ENCODE results near the gene SHC2. TPM values are rescaled to one million over a fixed set of nuclear protein-coding genes. Genes with fewer than 3 reads are reported as not detected.
"Not testable (repeated sequence)": the region's sequence is repeated elsewhere in the genome, so short reads cannot be mapped to it uniquely, and the experiment has no call there.

Gene SHC2
- polyA plus RNA-seq, 6 donors from 2014 or later = 0.20 TPM; not detected in 5

DNA sequence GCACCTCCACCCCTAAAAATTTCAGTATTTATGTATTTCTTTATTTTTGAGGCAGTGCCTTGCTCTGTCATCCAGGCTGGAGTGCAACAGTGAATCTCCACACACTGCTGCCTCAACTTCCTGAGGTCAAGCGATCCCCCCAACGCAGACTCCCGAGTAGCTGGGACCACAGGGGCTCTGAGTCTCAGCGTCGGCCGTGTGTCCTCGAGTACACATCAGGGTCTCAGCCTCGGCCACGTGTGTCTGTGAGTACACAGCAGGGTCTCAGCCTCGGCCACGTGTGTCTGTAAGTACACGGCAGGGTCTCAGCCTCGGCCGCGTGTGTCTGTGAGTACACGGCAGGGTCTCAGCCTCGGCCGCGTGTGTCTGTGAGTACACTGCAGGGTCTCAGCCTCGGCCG lies 73.1 kb downstream of the SHC2 start:
- no peak for DNase-seq
- Mint-ChIP-seq H3K4me3 (no peak overlapping the region), H3K9me3 (peaks cover 2 to 11% (median 5%) of the 10 kb centered on the region in 7 donors), H3K27ac (no peak overlapping the region), H3K4me1 (peaks cover 6 to 7% (median 6%) of the 10 kb centered on the region in 3 donors), H3K36me3 (peaks cover 0 to 10% of the 10 kb centered on the region in 2 donors), H3K27me3 (peaks cover 8 to 43% (median 28%) of the 10 kb centered on the region in 3 donors)
- ATAC-seq (ENCODE audit: low read depth in 2 of 2) = no peak

DNA sequence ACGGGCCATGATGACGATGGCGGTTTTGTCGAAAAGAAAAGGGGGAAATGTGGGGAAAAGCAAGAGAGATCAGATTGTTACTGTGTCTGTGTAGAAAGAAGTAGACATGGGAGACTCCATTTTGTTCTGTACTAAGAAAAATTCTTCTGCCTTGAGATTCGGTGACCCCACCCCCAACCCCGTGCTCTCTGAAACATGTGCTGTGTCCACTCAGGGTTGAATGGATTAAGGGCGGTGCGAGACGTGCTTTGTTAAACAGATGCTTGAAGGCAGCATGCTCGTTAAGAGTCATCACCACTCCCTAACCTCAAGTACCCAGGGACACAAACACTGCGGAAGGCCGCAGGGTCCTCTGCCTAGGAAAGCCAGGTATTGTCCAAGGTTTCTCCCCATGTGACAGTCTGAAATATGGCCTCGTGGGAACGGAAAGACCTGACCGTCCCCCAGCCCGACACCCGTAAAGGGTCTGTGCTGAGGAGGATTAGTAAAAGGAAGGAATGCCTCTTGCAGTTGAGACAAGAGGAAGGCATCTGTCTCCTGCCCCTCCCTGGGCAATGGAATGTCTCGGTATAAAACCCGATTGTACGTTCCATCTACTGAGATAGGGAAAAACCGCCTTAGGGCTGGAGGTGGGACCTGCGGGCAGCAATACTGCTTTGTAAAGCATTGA lies 74.1 kb downstream of the SHC2 start:
- not testable (repeated sequence) for H3K4me3 Mint-ChIP-seq; ATAC-seq (ENCODE audit: low read depth in 2 of 2); DNase-seq; H3K27ac Mint-ChIP-seq
- Mint-ChIP-seq H3K36me3 (peaks cover 0 to 14% of the 10 kb centered on the region in 2 donors), H3K27me3 (peaks cover 8 to 43% (median 32%) of the 10 kb centered on the region in 3 donors), H3K4me1 (peaks cover 10 to 14% (median 10%) of the 10 kb centered on the region in 3 donors), H3K9me3 (peaks cover 2 to 13% (median 8%) of the 10 kb centered on the region in 7 donors)

GRCh38 chr19:386189-386588 lies 74.6 kb downstream of the SHC2 start:
- H3K36me3 Mint-ChIP-seq = peaks cover 0 to 14% of the 10 kb centered on the region in 2 donors
- H3K27me3 Mint-ChIP-seq = peaks cover 8 to 43% (median 32%) of the 10 kb centered on the region in 3 donors
- H3K9me3 Mint-ChIP-seq = peaks cover 2 to 13% (median 8%) of the 10 kb centered on the region in 7 donors
- peaks cover 10 to 14% (median 10%) of the 10 kb centered on the region in 3 donors for H3K4me1 Mint-ChIP-seq
- H3K27ac Mint-ChIP-seq; H3K4me3 Mint-ChIP-seq; DNase-seq; ATAC-seq (ENCODE audit: low read depth in 2 of 2): not testable (repeated sequence)

DNA sequence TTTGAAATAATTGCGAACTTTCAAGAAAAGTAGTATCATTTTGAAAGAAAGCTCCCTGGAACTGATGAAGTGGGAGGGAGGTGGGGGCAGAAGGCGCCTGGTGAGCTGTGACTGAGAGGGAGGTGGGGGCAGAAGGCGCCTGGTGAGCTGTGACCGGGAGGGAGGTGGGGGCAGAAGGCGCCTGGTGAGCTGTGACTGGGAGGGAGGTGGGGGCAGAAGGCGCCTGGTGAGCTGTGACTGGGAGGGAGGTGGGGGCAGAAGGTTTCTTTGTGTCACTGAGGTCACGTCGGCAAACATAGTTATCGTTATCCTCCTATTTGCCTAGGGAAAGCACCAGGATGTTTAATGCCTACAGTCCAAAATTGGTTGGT lies 76.0 kb downstream of the SHC2 start:
- H3K4me3 Mint-ChIP-seq = no peak overlapping the region
- H3K9me3 Mint-ChIP-seq = peaks cover 4 to 13% (median 8%) of the 10 kb centered on the region in 7 donors
- peaks cover 10 to 17% (median 13%) of the 10 kb centered on the region in 3 donors for H3K4me1 Mint-ChIP-seq
- peaks cover 0 to 14% of the 10 kb centered on the region in 2 donors for H3K36me3 Mint-ChIP-seq
- H3K27me3 Mint-ChIP-seq = peaks cover 8 to 43% (median 32%) of the 10 kb centered on the region in 3 donors
- ATAC-seq (ENCODE audit: low read depth in 2 of 2) (no peak), DNase-seq (no peak)
- H3K27ac Mint-ChIP-seq = peak overlapping the region in 1 of 6 donors; percentile 80

DNA sequence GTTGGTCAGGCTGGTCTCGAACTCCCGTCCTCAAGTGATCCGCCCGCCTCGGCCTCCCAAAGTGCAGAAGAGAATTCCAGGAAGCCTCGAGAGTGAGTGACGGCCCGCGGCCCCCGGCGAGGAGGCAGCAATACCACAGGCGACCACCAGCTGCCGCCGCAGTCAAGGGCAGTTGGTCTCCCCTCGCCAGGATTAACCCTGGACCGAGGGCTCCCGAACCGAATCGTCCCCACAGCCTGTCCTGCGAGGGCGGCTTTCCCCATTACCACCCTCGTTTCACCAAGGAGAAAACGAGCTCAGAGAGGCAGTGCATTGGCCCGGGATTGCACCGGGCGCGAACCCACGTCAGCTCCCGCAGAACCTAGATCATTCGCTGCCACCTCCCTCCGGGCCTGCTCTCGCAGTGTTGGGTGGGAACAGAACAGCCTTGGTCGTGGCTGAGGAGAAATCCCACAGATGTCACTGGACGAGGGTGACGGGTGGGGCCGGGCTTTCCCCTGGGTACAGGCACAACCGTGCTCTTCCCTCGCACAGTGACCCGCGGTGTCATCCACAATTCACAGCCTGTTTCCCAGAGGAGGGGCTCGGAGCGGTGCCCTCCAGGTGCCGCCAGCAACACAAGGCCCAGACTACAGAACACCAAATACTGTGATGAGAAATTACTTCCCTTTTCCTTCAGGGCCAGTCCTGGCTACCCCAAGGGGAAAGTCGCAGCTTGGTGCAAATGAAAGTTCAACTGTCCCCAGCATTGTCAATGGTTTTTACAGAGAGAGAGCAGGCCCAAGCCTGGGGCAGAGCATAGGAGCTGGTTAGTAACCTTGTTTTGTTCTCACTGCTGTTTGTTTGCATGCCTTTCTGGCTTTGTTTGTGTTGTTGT lies 76.7 kb downstream of the SHC2 start:
- Mint-ChIP-seq H3K9me3 (peaks cover 4 to 13% (median 8%) of the 10 kb centered on the region in 7 donors), H3K27me3 (peaks cover 8 to 43% (median 32%) of the 10 kb centered on the region in 3 donors), H3K36me3 (peaks cover 0 to 14% of the 10 kb centered on the region in 2 donors), H3K4me1 (peaks cover 10 to 17% (median 14%) of the 10 kb centered on the region in 3 donors), H3K27ac (peak overlapping the region in 3 of 6 donors; percentile 6 to 80 (median 46)), H3K4me3 (peak overlapping the region in 1 of 8 donors; percentile 9)
- DNase-seq (no peak), ATAC-seq (ENCODE audit: low read depth in 2 of 2) (peak in 1 of 2 donors; percentile 23)

GRCh38 chr19:383040-383439 lies 77.8 kb downstream of the SHC2 start:
- H3K9me3 Mint-ChIP-seq = peaks cover 4 to 13% (median 7%) of the 10 kb centered on the region in 7 donors
- no peak for ATAC-seq (ENCODE audit: low read depth in 2 of 2)
- peak overlapping the region in 1 of 8 donors; percentile 47 for H3K4me3 Mint-ChIP-seq
- peaks cover 0 to 14% of the 10 kb centered on the region in 2 donors for H3K36me3 Mint-ChIP-seq
- H3K27me3 Mint-ChIP-seq = peaks cover 0 to 33% (median 32%) of the 10 kb centered on the region in 3 donors
- H3K27ac Mint-ChIP-seq = peak overlapping the region in 2 of 6 donors; percentile 16 to 93
- no peak for DNase-seq
- H3K4me1 Mint-ChIP-seq = peaks cover 10 to 17% (median 14%) of the 10 kb centered on the region in 3 donors

- H3K27ac Mint-ChIP-seq = peak overlapping the region in 4 of 6 donors; percentile 59 to 98 (median 81)
- peaks cover 0 to 14% of the 10 kb centered on the region in 2 donors for H3K36me3 Mint-ChIP-seq
- peaks cover 0 to 32% (median 31%) of the 10 kb centered on the region in 3 donors for H3K27me3 Mint-ChIP-seq
- not testable (repeated sequence) for DNase-seq
- H3K9me3 Mint-ChIP-seq = peaks cover 4 to 13% (median 7%) of the 10 kb centered on the region in 7 donors
- H3K4me1 Mint-ChIP-seq = peaks cover 10 to 17% (median 14%) of the 10 kb centered on the region in 3 donors
- peak overlapping the region in 2 of 8 donors; percentile 5 to 47 for H3K4me3 Mint-ChIP-seq
- peak; percentile 46 to 73 for ATAC-seq (ENCODE audit: low read depth in 2 of 2)
Measured at GRCh38 chr19:382578-382977, 78.3 kb downstream of the SHC2 start.

DNA sequence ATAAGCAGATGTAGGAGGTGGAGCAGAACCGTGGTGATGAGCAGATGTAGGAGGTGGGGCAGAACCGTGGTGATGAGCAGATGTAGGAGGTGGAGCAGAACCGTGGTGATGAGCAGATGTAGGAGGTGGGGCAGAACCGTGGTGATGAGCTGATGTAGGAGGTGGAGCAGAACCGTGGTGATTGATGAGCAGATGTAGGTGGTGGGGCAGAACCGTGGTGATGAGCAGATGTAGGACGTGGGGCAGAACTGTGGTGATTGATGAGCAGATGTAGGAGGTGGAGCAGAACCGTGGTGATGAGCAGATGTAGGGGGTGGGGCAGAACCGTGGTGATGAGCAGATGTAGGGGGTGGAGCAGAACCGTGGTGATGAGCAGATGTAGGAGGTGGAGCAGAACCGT lies 78.9 kb downstream of the SHC2 start:
- Mint-ChIP-seq H3K27me3 (peaks cover 0 to 29% (median 28%) of the 10 kb centered on the region in 3 donors), H3K36me3 (peaks cover 0 to 14% of the 10 kb centered on the region in 2 donors), H3K4me1 (peaks cover 10 to 17% (median 14%) of the 10 kb centered on the region in 3 donors), H3K27ac (peak overlapping the region in 2 of 6 donors; percentile 63 to 93), H3K9me3 (peaks cover 4 to 13% (median 7%) of the 10 kb centered on the region in 7 donors)
- not testable (repeated sequence) for H3K4me3 Mint-ChIP-seq; ATAC-seq (ENCODE audit: low read depth in 2 of 2); DNase-seq

DNA sequence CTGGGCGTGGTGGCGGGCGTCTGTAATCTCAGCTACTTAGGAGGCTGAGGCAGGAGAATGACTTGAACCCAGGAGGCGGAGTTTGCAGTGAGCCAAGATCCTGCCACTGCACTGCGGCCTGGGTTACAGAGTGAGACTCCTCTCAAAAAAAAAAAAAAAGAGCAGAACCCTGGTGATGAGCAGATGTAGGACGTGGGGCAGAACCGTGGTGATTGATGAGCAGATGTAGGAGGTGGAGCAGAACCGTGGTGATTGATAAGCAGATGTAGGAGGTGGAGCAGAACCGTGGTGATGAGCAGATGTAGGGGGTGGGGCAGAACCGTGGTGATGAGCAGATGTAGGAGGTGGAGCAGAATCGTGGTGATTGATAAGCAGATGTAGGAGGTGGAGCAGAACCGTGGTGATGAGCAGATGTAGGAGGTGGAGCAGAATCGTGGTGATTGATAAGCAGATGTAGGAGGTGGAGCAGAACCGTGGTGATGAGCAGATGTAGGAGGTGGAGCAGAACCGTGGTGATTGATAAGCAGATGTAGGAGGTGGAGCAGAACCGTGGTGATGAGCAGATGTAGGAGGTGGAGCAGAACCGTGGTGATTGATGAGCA lies 80.1 kb downstream of the SHC2 start:
- H3K4me3 Mint-ChIP-seq = peak overlapping the region in 3 of 8 donors; percentile 6 to 30 (median 24)
- peaks cover 4 to 13% (median 7%) of the 10 kb centered on the region in 7 donors for H3K9me3 Mint-ChIP-seq
- H3K4me1 Mint-ChIP-seq = peaks cover 10 to 17% (median 14%) of the 10 kb centered on the region in 3 donors
- H3K27me3 Mint-ChIP-seq = peaks cover 5 to 25% (median 21%) of the 10 kb centered on the region in 3 donors
- DNase-seq; ATAC-seq (ENCODE audit: low read depth in 2 of 2): not testable (repeated sequence)
- H3K36me3 Mint-ChIP-seq = peaks cover 0 to 14% of the 10 kb centered on the region in 2 donors
- peak overlapping the region in 4 of 6 donors; percentile 51 to 90 (median 80) for H3K27ac Mint-ChIP-seq

- H3K27ac Mint-ChIP-seq = peak overlapping the region in 1 of 6 donors; percentile 20
- no peak for ATAC-seq (ENCODE audit: low read depth in 2 of 2)
Measured at GRCh38 chr19:379796-380195, 81.0 kb downstream of the SHC2 start.

DNA sequence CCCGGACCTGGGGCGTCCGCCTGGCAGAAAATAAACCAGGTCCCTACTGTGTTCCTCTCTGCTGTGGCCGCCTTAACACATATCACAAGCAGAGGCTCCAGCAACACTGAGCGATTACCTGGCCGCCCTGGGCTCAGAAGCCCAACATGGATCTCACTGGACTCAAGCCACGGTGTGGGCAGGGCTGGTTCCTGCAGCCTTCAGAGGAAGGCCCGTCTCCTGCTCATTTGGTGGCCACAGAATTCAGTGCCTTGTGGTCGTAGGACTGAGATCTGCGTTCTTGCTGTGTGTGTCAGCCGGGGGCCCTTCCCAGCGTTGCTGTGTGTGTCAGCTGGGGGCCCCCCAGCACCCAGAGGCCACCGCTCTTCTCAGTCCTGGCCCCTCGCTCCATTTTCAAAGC lies 82.1 kb downstream of the SHC2 start:
- DNase-seq = no peak
- Mint-ChIP-seq H3K27ac (no peak overlapping the region), H3K36me3 (peaks cover 0 to 14% of the 10 kb centered on the region in 2 donors), H3K27me3 (peaks cover 5 to 15% (median 10%) of the 10 kb centered on the region in 3 donors), H3K9me3 (peaks cover 3 to 8% (median 6%) of the 10 kb centered on the region in 7 donors), H3K4me3 (no peak overlapping the region), H3K4me1 (peaks cover 5 to 17% (median 14%) of the 10 kb centered on the region in 3 donors)
- no peak for ATAC-seq (ENCODE audit: low read depth in 2 of 2)

More at GRCh38 chr19:379796-380195, 81.0 kb downstream of the SHC2 start:
- no peak for DNase-seq
- Mint-ChIP-seq H3K4me1 (peaks cover 10 to 17% (median 14%) of the 10 kb centered on the region in 3 donors), H3K36me3 (peaks cover 0 to 14% of the 10 kb centered on the region in 2 donors), H3K4me3 (no peak overlapping the region), H3K27me3 (peaks cover 8 to 20% (median 13%) of the 10 kb centered on the region in 3 donors), H3K9me3 (peaks cover 4 to 13% (median 7%) of the 10 kb centered on the region in 7 donors)

DNA sequence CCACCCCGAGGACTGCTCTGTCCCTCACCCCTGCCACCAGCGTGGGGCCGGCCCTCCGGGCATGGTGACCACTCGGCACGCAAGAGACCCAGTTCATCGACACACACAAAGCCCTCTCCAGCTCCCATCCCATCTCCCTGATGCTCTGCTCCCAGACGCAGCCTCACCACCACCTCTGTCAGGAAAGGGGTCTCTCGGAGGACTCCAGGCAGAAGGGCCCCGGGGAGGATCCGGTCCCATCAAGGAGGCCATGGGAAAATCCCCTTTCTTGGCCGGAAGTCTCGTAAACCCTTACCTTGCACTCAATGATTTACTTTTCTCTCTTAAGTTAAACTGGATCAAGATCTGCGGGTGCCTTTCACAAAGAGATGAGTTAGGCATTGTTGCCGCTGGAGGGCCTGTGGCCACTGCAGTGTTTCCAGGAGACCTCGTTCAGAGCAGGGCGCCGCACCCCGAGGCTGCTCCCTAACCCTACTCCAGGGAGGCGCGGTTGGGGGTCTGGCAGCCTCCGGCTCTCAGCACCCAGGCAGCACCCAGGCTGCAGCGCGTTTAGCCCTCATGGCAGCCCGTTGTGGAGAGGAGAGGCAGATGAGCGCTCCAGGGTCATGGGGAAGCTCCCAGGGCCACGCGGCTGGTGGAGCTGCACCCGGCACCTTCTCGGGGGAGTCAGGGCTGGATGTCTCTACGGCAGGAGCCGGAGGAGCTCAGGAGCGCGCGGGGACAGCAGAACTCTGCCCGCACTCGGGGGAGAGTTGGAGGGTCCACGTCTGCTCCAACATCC lies 82.8 kb downstream of the SHC2 start:
- Mint-ChIP-seq H3K4me1 (peaks cover 5 to 12% (median 10%) of the 10 kb centered on the region in 3 donors), H3K36me3 (peaks cover 0 to 7% of the 10 kb centered on the region in 2 donors), H3K27me3 (peaks cover 5 to 17% (median 17%) of the 10 kb centered on the region in 3 donors), H3K9me3 (peaks cover 2 to 6% (median 3%) of the 10 kb centered on the region in 7 donors), H3K27ac (peak overlapping the region in 3 of 6 donors; percentile 54 to 90 (median 60)), H3K4me3 (no peak overlapping the region)
- ATAC-seq (ENCODE audit: low read depth in 2 of 2) = no peak
- DNase-seq = no peak
